Measurements from ENCODE around the gene CMKLR1. TPM values are rescaled to one million over a fixed set of nuclear protein-coding genes. Genes with fewer than 3 reads are reported as not detected.

Gene CMKLR1
- total RNA-seq, 1 donor from 2014 or later = 1.2 TPM

DNA sequence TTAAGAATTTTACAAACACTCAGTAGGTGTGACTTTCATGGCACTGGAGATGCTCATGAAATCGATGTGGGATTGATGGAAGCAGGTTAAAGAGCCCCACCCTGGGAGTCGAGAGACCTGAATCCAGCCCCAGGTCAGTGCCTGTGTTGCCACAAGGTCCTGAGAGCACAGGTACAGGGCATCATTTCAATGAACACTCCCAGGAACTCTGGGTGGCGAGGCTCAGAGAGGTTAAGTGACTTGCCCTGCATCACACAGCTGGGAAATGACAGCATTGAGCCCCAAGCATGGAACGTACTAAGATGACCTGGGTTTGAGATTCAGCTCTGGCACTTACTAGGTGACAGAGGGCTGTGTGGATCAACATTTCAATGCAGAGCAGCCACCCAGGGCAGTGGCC, 98.2 kb downstream of the CMKLR1 start:
- DNase-seq (ENCODE audit: low spot score in 2 of 2) (no peak), FAIRE-seq (no peak)

DNA sequence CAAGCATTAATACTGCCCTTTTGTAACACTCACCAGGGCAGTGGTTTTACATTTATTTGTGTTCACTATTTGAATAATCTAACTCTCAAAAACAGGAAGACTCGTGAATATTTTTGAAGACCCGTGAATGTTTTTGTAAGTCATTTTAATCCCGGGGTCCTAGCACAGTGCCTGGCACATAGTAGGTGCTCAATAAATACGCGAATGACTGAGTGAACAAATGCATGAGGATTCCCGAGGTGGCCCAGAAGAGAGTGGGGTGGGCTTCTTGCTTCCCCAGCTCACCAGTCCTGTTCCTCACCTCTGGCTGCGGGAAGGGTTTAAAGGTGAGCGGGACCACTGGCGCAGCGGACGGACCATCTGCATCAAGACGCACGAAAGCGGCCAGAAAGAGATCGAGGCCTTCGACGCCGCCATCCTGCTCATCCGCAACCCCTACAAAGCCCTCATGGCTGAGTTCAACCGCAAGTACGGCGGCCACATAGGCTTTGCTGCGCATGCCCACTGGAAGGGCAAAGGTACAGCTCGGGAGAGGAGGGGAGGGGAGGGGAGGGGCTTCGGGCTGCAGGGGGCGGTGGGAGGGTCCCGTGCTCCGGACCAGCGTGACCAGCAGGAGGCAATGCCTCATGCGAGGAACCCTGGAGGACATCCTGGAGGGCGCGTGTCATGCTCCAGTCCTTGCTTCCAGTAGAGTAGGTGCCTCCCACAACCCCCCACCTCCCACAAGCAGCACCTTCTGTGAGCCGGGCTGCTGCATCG, 98.9 kb downstream of the CMKLR1 start:
- no peak for FAIRE-seq
- no peak for DNase-seq (ENCODE audit: low spot score in 2 of 2)

DNA sequence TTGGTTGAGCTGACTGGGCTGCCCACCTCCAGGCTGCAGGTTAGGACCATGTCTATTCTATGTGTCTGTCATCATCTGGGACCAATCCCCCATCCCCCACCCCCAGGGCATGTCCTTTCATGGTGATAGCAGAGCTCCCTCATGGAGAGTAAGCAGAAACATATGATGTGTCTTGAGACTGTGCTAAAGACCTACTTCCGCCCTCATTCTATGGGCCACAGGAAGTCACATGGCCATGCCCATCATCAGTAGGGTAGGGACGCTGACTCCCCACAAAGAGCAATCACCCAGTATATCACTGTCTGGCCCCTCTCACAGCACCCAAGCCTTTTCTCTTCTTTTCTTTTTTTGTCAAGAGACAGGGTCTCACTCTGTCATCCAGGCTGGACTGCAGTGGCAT, 99.7 kb downstream of the CMKLR1 start:
- DNase-seq (ENCODE audit: low spot score in 2 of 2) (no peak), FAIRE-seq (no peak)

DNA sequence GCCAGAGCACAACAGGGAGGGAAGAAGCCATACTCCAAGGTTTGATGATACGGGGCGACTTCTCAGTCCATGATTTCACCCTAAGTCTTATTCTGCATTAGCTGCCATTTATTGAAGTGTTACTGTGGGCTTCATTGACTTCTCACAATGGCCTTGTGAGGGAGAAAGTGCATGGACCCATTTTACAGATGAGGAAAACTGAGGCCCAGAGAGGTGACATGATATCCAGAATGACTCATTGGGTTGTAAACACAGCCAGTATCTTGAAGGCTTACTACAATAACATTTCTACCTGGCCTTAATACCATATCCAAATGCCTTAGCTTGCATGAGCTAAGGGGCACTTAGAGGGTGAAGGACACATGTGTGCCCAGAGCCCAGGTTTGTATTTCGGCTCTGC, 100.6 kb downstream of the CMKLR1 start:
- FAIRE-seq (no peak), DNase-seq (ENCODE audit: low spot score in 2 of 2) (no peak)

Other genes with a start within 250 kb of the CMKLR1 start
- 2.9 TPM for gene WSCD2, start 210.0 kb downstream of the CMKLR1 start, total RNA-seq
- 5.3 TPM for gene FICD, start 176.0 kb upstream of the CMKLR1 start, total RNA-seq
- 63.6 TPM for gene SART3, start 221.9 kb upstream of the CMKLR1 start, total RNA-seq
- 40.8 TPM for gene ISCU, start 223.3 kb upstream of the CMKLR1 start, total RNA-seq